Suprapubic skin (tissue), 3 donors: ENCODE data around the gene NFKB2.

ENCODE experiments used
- CTCF ChIP-seq, 2 donors: fragments of 200-600 bp in 1 of 2; fragments of 450-650 bp in 1 of 2; sonication (generic) in 1 of 2; IDR thresholded peaks; one replicate each; pipeline ENCODE4 v1.5.1; 2016 to 2019; ENCODE audit warnings: antibody characterized with exemption in 2 of 2, mild to moderate bottlenecking in 1 of 2, moderate library complexity in 1 of 2
- EP300 ChIP-seq: sonication (generic); formaldehyde crosslinking; IDR thresholded peaks from one replicate; pipeline ENCODE4 v1.6.1; 2017; ENCODE audit warnings: antibody characterized with exemption

GRCh38 chr10:102381983-102382382 is 13.5 kb upstream of the NFKB2 start:
- TF ChIP-seq EP300 (no peak), CTCF (IDR thresholded peaks at IDR 0.05) (no peak)
